ENCODE measurements around the gene TMEM204.
A peak's percentile ranks its signal among the peaks of the same experiment; 100 is the strongest.

TMEM204 gene

DNA sequence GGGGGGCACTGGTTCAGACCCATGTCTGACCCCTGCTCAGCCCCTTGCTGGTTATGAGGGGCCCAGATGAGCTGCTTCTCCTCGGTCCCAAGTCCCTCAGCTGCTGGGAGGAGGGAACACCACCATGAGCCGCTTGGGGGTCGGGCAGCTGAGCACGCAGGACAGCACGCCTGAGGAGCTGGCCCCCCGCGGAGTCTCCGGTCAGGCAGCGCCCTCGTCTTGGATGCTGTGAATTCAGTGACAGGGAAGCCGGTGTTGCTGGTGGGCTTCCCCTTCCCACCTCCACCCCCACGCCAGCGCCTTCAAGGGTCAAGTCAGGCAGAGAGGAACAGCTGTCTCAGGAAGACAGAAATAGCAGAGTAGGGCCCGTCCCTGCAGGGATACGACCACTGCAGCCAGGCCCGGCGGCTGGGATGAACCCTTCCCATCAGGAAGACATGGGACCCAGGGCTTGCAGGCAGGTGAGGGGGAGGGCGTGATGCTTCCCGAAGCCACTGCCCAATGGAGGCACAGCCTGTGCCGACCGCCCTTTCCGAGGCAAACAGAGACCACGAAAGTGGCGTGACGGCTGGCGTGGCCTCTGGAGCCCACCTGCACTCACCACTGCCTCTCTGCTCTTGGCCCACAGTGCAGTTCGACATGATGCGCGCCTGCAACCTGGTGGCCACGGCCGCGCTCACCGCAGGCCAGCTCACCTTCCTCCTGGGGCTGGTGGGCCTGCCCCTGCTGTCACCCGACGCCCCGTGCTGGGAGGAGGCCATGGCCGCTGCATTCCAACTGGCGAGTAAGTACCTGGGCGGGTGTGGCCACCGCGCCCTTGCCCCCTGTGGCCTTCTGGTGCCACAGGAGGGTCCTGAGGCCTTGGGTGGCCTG lies 8.1 kb downstream of the TMEM204 start:
- no peak overlapping the region for H3K27ac ChIP-seq (ENCODE audit: extremely low read depth, low read depth, low read length)
- H3K9me3 ChIP-seq (ENCODE audit: control insufficient read depth, insufficient read depth, low read depth, low read length): no peaks in the 10 kb centered on the region
- no peak overlapping the region for H3K4me3 ChIP-seq (ENCODE audit: low read depth, low read length)
- ChIA-PET CTCF (no interaction called here), POLR2A (no interaction called here)
- H3K36me3 ChIP-seq (ENCODE audit: control insufficient read depth in 2 of 2, insufficient read depth in 1 of 2, low read length in 2 of 2): no peaks in the 10 kb centered on the region
- no peaks in the 10 kb centered on the region for H3K4me1 ChIP-seq (ENCODE audit: control insufficient read depth, insufficient read depth, low read length)
- TF ChIP-seq ZNF280D (tag by site-specific recombination; IDR thresholded peaks at IDR 0.05) (no peak), ZNF239 (tag by site-specific recombination; IDR thresholded peaks at IDR 0.05) (no peak), ZNF510 (tag by site-specific recombination; IDR thresholded peaks at IDR 0.05; ENCODE audit: insufficient replicate concordance) (no peak), KLF17 (tag by site-specific recombination; IDR thresholded peaks at IDR 0.05) (0 out of 2 replicates have a peak, but pooled peaks have one; percentile 49), ZBTB8A (tag by site-specific recombination; IDR thresholded peaks at IDR 0.05) (no peak), ZNF423 (tag by site-specific recombination; IDR thresholded peaks at IDR 0.05) (no peak), KLF1 (tag by site-specific recombination; IDR thresholded peaks at IDR 0.05) (peak; percentile 70; the same call in 1 of the 2 replicates), ZNF623 (tag by site-specific recombination; IDR thresholded peaks at IDR 0.05) (no peak), ZNF26 (tag by site-specific recombination; IDR thresholded peaks at IDR 0.05) (no peak)

DNA sequence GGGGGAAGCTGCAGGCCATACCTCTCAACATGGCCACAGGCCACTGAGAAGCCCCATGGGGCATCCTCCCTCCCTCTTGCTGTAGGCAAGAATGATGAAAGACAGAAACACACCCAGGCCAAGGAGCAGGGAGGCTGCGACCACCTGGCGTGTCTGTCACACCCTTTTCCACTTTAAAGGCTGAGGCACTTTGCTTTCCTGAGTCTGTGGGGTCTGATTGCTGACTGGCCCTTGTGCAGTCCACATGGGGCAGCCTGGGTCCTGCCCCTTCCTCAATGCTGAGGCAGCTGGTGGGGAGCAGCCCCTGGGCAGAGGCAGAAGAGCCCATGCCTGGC lies 8.7 kb downstream of the TMEM204 start:
- no peaks in the 10 kb centered on the region for H3K36me3 ChIP-seq (ENCODE audit: control insufficient read depth in 2 of 2, insufficient read depth in 1 of 2, low read length in 2 of 2)
- no peaks in the 10 kb centered on the region for H3K9me3 ChIP-seq (ENCODE audit: control insufficient read depth, insufficient read depth, low read depth, low read length)
- H3K4me3 ChIP-seq (ENCODE audit: low read depth, low read length): no peak overlapping the region
- TF ChIP-seq ZIC2 (tag by site-specific recombination; IDR thresholded peaks at IDR 0.05): peak; percentile 72; the same call in 1 of the 2 replicates
- no peak for TF ChIP-seq KLF8 (tag by site-specific recombination; IDR thresholded peaks at IDR 0.05)
- POLR2A ChIA-PET: no interaction called here
- no peaks in the 10 kb centered on the region for H3K4me1 ChIP-seq (ENCODE audit: control insufficient read depth, insufficient read depth, low read length)
- no peak overlapping the region for H3K27ac ChIP-seq (ENCODE audit: extremely low read depth, low read depth, low read length)
- CTCF ChIA-PET: no interaction called here

DNA sequence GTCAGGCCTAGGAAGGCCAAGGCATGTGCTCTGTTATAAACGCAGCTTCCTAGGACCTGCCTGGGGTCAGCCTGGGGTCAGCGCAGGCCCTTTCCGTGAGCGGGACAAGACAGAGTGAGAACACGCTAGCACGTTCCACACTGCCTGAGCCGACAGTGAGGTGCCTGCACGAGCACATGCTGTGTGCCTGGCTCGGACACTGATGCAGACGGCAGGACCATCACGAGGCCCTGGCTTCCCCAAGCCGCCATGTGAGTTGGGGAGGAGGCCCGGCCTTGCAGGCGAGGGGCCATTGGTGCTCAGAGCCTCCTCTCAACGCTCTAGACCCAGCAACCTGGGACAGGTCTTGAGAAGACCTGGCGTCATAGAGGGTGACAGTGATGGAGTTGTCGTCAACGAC lies 9.1 kb downstream of the TMEM204 start:
- ChIA-PET POLR2A (no interaction called here), CTCF (no interaction called here)
- Histone ChIP-seq H3K4me1 (ENCODE audit: control insufficient read depth, insufficient read depth, low read length) (no peaks in the 10 kb centered on the region), H3K9me3 (ENCODE audit: control insufficient read depth, insufficient read depth, low read depth, low read length) (no peaks in the 10 kb centered on the region), H3K36me3 (ENCODE audit: control insufficient read depth in 2 of 2, insufficient read depth in 1 of 2, low read length in 2 of 2) (no peaks in the 10 kb centered on the region), H3K4me3 (ENCODE audit: low read depth, low read length) (no peak overlapping the region), H3K27ac (ENCODE audit: extremely low read depth, low read depth, low read length) (no peak overlapping the region)
- TF ChIP-seq ZNF140 (tag by site-specific recombination; IDR thresholded peaks at IDR 0.05) (no peak), ZNF18 (tag by site-specific recombination; IDR thresholded peaks at IDR 0.05) (no peak), KLF7 (tag by site-specific recombination; IDR thresholded peaks at IDR 0.05; ENCODE audit: borderline replicate concordance) (no peak), ZNF112 (tag by site-specific recombination; IDR thresholded peaks at IDR 0.05) (no peak)
